GM11168 (cell line): ENCODE measurements around the gene GPSM1.

Experiments
- in situ Hi-C: fragments of 300-500 bp; cut with MboI; formaldehyde crosslinking; loops from one replicate; pipeline ENCODE4 v1.12.0; 2022; ENCODE audit warnings: low sequenced_read_pairs; ENCODE audit not compliant: unreplicated experiment

GPSM1 gene, protein sequence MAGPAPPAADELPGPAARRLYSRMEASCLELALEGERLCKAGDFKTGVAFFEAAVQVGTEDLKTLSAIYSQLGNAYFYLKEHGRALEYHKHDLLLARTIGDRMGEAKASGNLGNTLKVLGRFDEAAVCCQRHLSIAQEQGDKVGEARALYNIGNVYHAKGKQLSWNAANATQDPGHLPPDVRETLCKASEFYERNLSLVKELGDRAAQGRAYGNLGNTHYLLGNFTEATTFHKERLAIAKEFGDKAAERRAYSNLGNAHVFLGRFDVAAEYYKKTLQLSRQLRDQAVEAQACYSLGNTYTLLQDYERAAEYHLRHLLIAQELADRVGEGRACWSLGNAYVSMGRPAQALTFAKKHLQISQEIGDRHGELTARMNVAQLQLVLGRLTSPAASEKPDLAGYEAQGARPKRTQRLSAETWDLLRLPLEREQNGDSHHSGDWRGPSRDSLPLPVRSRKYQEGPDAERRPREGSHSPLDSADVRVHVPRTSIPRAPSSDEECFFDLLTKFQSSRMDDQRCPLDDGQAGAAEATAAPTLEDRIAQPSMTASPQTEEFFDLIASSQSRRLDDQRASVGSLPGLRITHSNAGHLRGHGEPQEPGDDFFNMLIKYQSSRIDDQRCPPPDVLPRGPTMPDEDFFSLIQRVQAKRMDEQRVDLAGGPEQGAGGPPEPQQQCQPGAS

DNA sequence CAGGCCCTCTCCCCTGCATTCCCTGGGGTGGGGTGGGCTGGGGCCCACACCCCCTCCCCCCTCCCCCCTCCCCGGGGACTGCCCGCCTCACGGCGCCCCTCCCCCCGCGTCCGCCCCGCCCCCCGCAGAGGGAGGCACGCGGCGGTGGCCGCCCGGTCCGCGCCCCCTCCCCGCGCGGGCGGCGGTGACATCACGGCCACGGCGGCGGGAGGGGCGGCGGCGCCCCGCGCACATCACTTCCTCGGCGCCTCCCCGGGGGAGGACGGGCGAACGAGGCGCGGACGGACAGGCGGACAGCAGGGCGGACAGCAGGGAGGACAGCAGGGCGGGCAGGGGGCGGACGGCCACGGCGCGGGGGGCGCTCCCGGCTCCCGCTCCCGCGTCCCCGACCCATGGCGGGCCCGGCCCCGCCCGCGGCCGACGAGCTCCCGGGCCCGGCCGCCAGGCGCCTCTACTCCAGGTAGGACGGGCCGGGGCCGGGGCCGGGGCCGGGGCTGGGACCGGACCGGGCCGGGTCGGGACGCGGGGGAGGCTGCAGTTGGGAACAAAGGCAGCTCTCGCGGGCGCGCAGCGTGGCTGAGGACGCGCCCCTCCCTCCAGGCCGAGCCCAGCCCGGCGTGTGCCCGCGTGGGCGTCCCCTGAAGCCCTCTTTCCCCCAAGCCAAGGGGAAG lies at the start of gene GPSM1:
GPSM1 (plus strand) TSS at position 236 of the 671 bp plus-strand sequence; CDS start at position 393, 157 bp downstream.
- in situ Hi-C loops: no loop called here

DNA sequence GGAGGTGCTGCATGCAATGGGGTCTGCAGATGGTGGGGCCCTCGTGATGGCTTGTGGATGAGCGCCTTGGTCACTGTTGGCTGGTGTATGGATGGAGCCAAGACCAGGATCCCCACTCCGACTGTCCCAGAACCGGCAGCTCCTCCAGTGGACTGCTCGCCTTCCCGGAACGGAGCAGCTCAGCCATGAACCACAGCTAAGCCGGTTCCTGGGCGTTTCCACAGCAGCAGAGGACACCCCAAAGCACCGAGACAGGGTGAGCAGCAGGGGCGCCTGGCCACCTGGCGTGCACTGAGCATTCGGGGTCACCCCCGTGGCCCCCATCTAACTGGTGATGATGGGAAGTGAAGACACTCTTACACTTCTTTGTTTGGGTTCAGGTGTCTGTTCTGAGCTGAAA lies 49.6 kb upstream of the GPSM1 start:
- in situ Hi-C loops: no loop called here

DNA sequence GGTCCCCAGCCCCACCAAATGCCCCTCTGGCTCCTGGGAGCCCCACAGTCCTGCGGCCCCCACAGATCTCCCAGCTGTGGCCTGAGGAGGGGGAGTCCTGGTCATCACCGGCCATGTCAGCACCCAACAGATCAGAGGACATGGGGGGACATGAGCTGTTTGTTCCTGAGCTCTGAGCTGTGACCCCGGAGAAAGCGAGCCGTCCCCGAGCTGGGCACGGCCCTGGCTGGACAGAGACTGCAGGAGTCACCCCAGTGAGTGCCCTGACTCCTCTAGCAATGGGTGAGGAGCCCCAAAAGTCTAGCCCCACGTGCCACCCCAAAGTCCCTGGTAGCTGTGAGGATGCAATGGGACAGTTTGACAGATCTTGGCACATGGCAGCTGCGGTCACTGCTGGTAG lies 49.1 kb upstream of the GPSM1 start:
- in situ Hi-C loops: no loop called here

- in situ Hi-C loops: no loop called here
Measured at GRCh38 chr9:136278894-136279293, 48.4 kb upstream of the GPSM1 start.

DNA sequence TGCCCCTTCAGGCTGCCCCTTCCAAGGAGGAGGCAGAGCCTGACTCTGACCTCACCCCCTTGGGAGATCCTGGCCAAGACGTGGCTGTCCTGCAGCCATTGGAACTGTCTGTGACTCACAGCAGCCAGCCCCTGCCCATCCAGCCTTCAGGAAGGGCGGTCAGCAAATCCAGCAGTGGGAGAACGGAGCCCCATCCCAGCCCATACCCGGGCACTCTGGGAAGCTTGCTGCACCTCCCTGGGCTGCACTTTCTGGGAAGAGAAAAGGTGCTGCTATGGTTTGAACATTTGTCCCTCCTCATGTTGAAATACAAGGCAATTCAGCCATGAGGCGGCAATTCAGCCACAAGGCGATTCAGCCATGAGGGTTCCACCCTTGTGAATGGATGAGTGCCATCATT lies 47.9 kb upstream of the GPSM1 start:
- in situ Hi-C loops: no loop called here

DNA sequence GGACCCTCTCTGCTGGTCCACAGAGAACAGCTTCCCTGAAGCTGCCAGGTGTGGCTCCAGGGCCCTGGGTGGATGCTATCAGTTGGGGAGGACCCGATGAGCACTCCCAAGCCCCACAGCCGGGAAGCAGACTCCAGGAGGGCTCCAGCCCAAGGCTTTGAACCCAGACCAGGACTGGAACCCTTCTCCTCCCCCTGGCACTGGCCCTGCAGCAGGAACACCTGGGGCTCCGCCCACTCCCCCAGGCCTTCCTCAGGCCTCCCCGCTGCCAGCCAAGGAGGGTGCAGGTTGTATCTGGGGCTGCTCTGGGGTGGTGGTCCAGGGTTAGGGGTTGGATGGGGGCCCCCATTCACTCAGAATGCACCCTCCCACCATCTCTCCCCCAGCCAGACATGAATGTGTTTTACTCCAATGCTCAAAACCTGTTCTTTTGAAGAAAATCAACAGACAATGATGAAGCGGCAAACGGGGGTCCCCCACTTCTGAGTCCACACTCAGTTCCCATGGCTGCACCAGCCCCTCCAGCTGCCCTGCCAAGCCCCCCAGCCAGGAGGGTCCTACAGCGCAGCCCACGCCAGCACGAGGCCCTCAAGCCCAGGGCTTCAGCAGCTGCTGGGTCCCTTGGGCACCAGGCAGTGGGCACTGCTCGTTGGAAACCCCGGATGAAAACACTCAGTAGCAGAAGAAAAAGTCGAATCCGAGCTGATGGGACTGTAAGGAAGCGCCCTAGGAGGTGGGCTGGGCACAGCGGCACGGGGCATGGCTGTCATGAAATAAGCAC lies 46.6 kb upstream of the GPSM1 start:
- in situ Hi-C loops: loop anchor here (10.0 kb wide), 1 partner anchor 106 kb away; no protein-coding TSS in a partner anchor

DNA sequence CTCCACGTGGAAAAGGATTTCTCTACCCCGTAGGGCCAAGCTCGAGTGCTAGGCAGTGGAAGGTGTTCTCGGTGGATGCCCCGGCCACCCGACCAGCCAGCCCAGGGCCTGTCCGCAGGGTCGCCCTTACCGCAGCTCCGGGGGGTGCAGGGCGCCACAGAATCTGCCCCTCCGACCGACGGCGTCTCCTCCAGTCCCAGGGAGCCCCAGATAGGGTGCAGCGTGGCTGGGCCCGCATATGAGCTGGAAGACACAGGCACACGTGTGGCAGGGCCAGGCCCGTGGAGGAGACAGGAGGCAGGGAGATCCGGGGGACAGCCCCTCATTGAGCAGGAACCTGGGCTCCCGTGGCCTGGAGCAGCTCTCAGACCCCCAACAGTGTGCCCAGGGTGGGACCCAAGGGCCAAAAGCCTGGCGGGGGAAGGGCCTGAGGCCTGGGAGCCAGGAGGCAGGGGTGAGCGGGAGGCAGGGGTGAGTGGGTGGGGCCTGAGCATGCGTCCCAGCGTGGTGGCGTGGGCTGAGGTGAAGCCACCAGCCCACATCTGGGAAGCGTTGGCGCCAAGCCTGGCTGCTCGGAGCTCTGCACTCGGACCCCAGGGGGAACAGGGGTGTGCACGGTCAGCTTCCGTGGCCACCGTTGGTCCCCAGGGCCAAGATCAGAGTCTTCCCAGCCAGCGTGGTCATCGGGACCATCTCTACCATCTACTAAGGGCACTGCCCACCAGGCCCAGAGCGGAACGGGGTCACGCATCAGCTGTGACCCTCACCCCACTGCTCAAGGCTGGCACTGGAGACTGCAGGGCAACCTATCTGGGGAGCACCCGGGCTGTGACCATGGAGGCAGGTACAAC lies 45.7 kb upstream of the GPSM1 start:
- in situ Hi-C loops: loop anchor here (10.0 kb wide), 1 partner anchor 107 kb away; no protein-coding TSS in a partner anchor

DNA sequence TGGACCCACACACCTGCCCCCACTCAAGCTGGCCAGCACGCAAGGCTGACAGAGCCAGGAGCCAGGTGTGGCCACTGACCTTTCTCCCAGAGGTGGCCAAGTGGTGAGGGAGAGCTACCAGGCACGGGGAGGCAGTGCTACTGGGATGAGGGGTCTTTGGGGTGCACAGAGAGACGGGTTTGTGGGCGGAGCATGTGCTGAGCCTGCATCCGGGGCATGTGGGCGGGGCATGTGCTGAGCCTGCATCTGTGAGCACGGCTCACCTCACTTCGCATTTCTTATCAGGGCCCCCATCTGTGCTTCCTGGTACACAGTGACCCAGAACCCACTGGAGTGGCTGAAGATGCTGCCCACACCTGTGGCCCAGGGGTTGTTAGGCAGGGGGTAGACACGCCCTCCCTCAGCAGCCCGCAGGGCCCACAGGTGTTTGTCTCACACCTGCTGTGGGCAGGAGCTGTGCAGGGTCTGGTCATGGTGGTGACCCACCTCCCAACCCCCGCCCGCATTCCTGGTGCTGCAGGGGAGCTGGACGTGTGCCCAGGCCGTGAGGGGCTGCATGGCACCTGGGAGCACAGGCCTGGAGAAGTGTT lies 45.0 kb upstream of the GPSM1 start:
- in situ Hi-C loops: loop anchor here (10.0 kb wide), 1 partner anchor 108 kb away; no protein-coding TSS in a partner anchor

- in situ Hi-C loops: loop anchor here (10.0 kb wide), 1 partner anchor 109 kb away; no protein-coding TSS in a partner anchor
Measured at GRCh38 chr9:136283291-136284235, 43.8 kb upstream of the GPSM1 start.

- in situ Hi-C loops: loop anchor here (10.0 kb wide), 1 partner anchor 110 kb away; no protein-coding TSS in a partner anchor
Measured at GRCh38 chr9:136284311-136284710, 43.0 kb upstream of the GPSM1 start.

DNA sequence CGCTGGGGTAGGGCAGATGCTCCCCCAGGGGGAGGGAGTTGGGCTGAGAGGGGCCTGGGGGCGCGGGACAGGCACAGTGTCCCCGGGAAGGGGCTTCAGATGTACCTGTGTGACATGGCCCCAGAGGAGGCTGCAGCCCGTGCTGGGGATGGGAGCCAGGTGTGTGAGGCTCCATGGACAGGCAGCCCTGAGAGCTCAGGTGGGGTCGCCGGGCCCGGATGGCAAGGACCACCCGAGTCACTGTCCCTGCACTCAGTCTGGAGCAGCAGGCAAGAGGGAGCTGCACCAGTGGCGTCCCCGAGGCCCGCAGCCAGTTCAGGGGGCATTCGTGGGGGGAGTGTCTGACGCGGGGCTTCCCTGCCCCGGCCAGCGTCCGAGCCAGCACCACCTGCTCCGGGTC lies 42.4 kb upstream of the GPSM1 start:
- in situ Hi-C loops: loop anchor here (10.0 kb wide), 1 partner anchor 110 kb away; no protein-coding TSS in a partner anchor

DNA sequence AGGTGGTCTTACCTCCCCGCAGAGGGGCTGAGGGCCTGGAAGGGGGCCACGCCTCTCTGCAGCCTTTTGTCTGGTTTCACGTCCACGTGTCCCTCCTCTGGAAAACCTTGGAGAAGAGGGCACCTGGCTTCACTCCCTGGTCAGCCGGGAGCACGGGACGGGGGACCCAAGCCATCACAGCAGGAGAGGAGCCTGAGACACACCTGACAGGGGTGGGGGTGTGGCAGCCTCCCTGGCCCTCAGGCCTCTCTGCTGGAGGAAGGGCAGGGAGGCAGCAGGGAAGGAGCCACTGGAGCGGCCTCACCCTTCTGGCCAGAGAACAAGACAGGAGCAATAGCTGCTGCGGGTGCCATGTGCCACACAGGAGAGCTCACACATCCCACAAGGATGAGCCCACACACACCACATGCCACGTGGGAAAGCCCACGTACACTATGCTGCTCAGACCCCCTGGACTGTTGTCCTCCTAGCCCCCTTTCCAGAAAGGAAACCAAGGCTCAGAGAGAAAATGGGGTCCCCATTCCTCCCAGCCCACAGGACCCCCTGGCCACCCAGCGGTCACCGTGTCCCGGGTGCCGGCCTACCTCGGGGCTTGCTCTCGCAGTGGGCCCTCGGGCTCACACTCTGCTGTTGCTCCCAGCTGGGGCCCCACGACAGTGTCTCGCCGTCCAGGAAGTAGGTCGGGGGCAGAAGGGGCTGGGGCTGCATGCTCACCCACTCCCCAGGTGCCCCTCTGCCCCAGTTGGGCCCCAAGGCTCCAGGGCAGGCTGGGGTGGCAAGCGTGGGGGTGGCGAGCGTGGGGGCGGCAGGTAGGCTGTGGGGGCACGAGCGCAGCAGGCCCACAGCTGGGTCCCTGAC lies 41.6 kb upstream of the GPSM1 start:
- in situ Hi-C loops: loop anchor here (10.0 kb wide), 1 partner anchor 111 kb away; no protein-coding TSS in a partner anchor

DNA sequence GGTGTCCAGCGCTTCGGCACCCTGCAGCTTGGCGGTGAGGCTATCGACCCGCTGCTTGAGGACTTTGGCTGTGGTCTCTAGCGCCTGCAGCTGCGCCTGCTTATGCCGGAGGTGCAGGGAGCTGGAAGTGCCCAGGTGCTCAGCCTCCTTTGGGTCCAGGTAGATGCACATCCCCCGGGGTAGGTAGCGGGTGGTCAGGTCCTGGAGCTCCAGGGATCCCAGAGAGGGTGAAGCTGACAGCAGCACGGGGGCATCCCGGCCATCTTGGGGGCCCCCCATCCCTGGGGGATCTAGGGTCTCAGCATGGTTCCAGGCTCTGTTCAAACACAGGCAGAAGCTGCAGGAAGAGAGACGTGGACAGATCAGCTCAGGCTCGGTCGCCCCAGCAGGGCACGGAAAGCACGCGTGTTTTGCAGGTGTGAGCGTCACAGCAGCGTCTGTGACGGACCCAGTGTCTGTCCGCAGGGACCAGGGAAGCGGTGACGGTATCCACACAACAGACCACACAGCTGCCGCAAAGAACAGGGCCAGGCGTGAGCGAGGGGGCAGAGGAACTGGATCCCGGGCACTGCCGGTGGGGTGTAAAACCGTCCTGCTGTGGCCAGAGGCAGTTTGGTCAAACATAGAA lies 40.9 kb upstream of the GPSM1 start:
- in situ Hi-C loops: loop anchor here (10.0 kb wide), 1 partner anchor 112 kb away; no protein-coding TSS in a partner anchor

DNA sequence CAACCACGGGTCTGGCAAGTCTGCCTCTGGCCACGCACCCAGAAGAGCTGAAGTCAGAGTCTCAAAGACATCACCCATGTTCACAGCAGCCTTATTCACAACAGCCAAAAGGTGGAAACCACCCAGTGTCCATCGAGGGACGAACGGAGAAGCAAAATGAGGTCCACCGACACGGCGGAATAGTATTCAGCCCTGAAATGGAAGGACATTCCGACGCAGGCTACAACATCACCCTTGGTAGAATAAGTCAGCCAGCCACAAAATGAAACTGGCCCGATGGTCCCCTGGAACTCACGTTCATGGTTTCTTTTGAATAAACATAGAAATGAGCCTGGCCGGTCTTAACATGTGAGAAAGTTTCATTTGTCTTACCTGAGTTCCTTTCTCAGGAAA lies 40.4 kb upstream of the GPSM1 start:
- in situ Hi-C loops: loop anchor here (10.0 kb wide), 1 partner anchor 112 kb away; no protein-coding TSS in a partner anchor

- in situ Hi-C loops: loop anchor here (10.0 kb wide), 1 partner anchor 113 kb away; no protein-coding TSS in a partner anchor
Measured at GRCh38 chr9:136287960-136288753, 39.2 kb upstream of the GPSM1 start.
